GM12864 (cell line): ENCODE results near the gene PHLPP1.
"Not testable (repeated sequence)": the region's sequence is repeated elsewhere in the genome, so short reads cannot be mapped to it uniquely, and the experiment has no call there.

Experiments
- DNase-seq: peaks from one replicate; pipeline ENCODE4 v3.0.0-alpha.2; 2011; ENCODE audit warnings: low read depth
- H3K4me3 ChIP-seq: 2 replicates; pipeline ENCODE4 v1.5.1; 2011; ENCODE audit warnings: mild to moderate bottlenecking, low read depth, low read length, control low read depth
- CTCF ChIP-seq: IDR thresholded peaks from 2 replicates; pipeline ENCODE4 v1.5.1; 2011; ENCODE audit warnings: low read depth, mild to moderate bottlenecking, moderate library complexity, low read length, control low read depth, inconsistent platforms; ENCODE audit errors: missing control alignments

Gene PHLPP1

GRCh38 chr18:62736077-62736855, 20.9 kb downstream of the PHLPP1 start:
- no peak for TF ChIP-seq CTCF
- H3K4me3 ChIP-seq: no peak overlapping the region
- DNase-seq: no peak

- no peak for DNase-seq
- TF ChIP-seq CTCF: no peak
Measured at GRCh38 chr18:62737241-62737873, 22.0 kb downstream of the PHLPP1 start.

GRCh38 chr18:62738639-62739038, 23.3 kb downstream of the PHLPP1 start:
- no peak for DNase-seq
- TF ChIP-seq CTCF: no peak
- H3K4me3 ChIP-seq: no peak overlapping the region

More at GRCh38 chr18:62737241-62737873, 22.0 kb downstream of the PHLPP1 start:
- H3K4me3 ChIP-seq: no peak overlapping the region

GRCh38 chr18:62739911-62740310, 24.6 kb downstream of the PHLPP1 start:
- H3K4me3 ChIP-seq: no peak overlapping the region
- no peak for DNase-seq
- no peak for TF ChIP-seq CTCF

GRCh38 chr18:62740650-62741049, 25.3 kb downstream of the PHLPP1 start:
- not testable (repeated sequence) for H3K4me3 ChIP-seq, DNase-seq

- DNase-seq: no peak
- no peak for TF ChIP-seq CTCF
- no peak overlapping the region for H3K4me3 ChIP-seq
Measured at GRCh38 chr18:62741118-62741566, 25.8 kb downstream of the PHLPP1 start.

- TF ChIP-seq CTCF: no peak
- DNase-seq: no peak
- no peak overlapping the region for H3K4me3 ChIP-seq
Measured at GRCh38 chr18:62741584-62741983, 26.2 kb downstream of the PHLPP1 start.
